H9 (cell line): ENCODE measurements around the gene CDRT4. TPM values are rescaled to one million over a fixed set of nuclear protein-coding genes. Genes with fewer than 3 reads are reported as not detected.
A peak's percentile ranks its signal among the peaks of the same experiment; 100 is the strongest.

Experiments used
- DNase-seq: peaks from one replicate; pipeline ENCODE4 v3.0.0-alpha.2; 2017
- H2AFZ ChIP-seq: one replicate; pipeline ENCODE4 v1.6.1; 2013; ENCODE audit warnings: mild to moderate bottlenecking, low read length, control low read depth, moderate library complexity
- H2AK5ac ChIP-seq: 2 replicates; pipeline ENCODE4 v1.6.1; 2013; ENCODE audit warnings: low read length, control low read depth, mixed read lengths; ENCODE audit not compliant: insufficient read length
- H2BK120ac ChIP-seq: one replicate; pipeline ENCODE4 v1.6.1; 2013; ENCODE audit warnings: low read depth, mild to moderate bottlenecking, low read length, control low read depth, inconsistent platforms; ENCODE audit not compliant: poor library complexity, severe bottlenecking
- H2BK12ac ChIP-seq: 2 replicates; pipeline ENCODE4 v1.6.1; 2013; ENCODE audit warnings: low read length, control low read depth, mixed read lengths, low read depth; ENCODE audit not compliant: insufficient read length
- H2BK15ac ChIP-seq: 2 replicates; pipeline ENCODE4 v1.6.1; 2013; ENCODE audit warnings: low read depth, low read length, control low read depth
- H2BK20ac ChIP-seq: one replicate; pipeline ENCODE4 v1.6.1; 2013; ENCODE audit warnings: low read depth, mild to moderate bottlenecking, low read length, control low read depth, inconsistent platforms; ENCODE audit not compliant: poor library complexity, severe bottlenecking
- H2BK5ac ChIP-seq: 2 replicates; pipeline ENCODE4 v1.6.1; 2013; ENCODE audit warnings: low read length, control low read depth, mixed read lengths; ENCODE audit not compliant: insufficient read length
- H3K14ac ChIP-seq: 2 replicates; pipeline ENCODE4 v1.6.1; 2013; ENCODE audit warnings: low read length, control low read depth; ENCODE audit not compliant: insufficient read depth
- H3K18ac ChIP-seq: 2 replicates; pipeline ENCODE4 v1.6.1; 2013; ENCODE audit warnings: low read depth, mild to moderate bottlenecking, mixed read lengths, low read length, control low read depth; ENCODE audit not compliant: insufficient read length
- H3K23ac ChIP-seq: 2 replicates; pipeline ENCODE4 v1.6.1; 2013; ENCODE audit warnings: low read length, control low read depth, mixed read lengths, low read depth; ENCODE audit not compliant: insufficient read length
- H3K23me2 ChIP-seq: 2 replicates; pipeline ENCODE4 v1.6.1; 2013; ENCODE audit warnings: low read depth, mild to moderate bottlenecking, mixed read lengths, low read length, control low read depth; ENCODE audit not compliant: insufficient read length, poor library complexity, severe bottlenecking
- H3K27ac ChIP-seq: 2 replicates; pipeline ENCODE4 v1.5.1; 2013; ENCODE audit warnings: low read length, control low read depth, mixed read lengths, low read depth; ENCODE audit not compliant: insufficient read length
- H3K27me3 ChIP-seq: 2 replicates; pipeline ENCODE4 v1.6.1; 2013; ENCODE audit warnings: low read length, control low read depth, inconsistent platforms; ENCODE audit not compliant: insufficient read depth
- H3K4ac ChIP-seq: 2 replicates; pipeline ENCODE4 v1.6.1; 2013; ENCODE audit warnings: low read depth, mild to moderate bottlenecking, control low read depth, inconsistent platforms, low read length, moderate library complexity
- H3K4me1 ChIP-seq: 2 replicates; pipeline ENCODE4 v1.6.1; 2013; ENCODE audit warnings: low read length, control low read depth, inconsistent platforms; ENCODE audit not compliant: insufficient read depth
- H3K4me2 ChIP-seq: 2 replicates; pipeline ENCODE4 v1.6.1; 2013; ENCODE audit warnings: low read length, control low read depth, mixed read lengths; ENCODE audit not compliant: insufficient read length, insufficient read depth
- H3K56ac ChIP-seq: 2 replicates; pipeline ENCODE4 v1.6.1; 2013; ENCODE audit warnings: low read depth, mild to moderate bottlenecking, mixed read lengths, low read length, control low read depth; ENCODE audit not compliant: insufficient read length
- H3K79me1 ChIP-seq: 2 replicates; pipeline ENCODE4 v1.6.1; 2013; ENCODE audit warnings: low read depth, mild to moderate bottlenecking, moderate library complexity, low read length, control low read depth, inconsistent platforms; ENCODE audit not compliant: insufficient read depth, poor library complexity, severe bottlenecking
- H3K79me2 ChIP-seq: 2 replicates; pipeline ENCODE4 v1.6.1; 2013; ENCODE audit warnings: low read length, control low read depth, inconsistent platforms; ENCODE audit not compliant: insufficient read depth
- H3K9ac ChIP-seq: 2 replicates; pipeline ENCODE4 v1.6.1; 2013; ENCODE audit warnings: low read length, control low read depth, mixed read lengths; ENCODE audit not compliant: insufficient read length; ENCODE audit errors: extremely low read depth
- H3K9me3 ChIP-seq: one replicate; pipeline ENCODE4 v1.6.1; 2013; ENCODE audit warnings: low read depth, low read length, inconsistent platforms; ENCODE audit not compliant: control insufficient read depth
- H3T11ph ChIP-seq: one replicate; pipeline ENCODE4 v1.6.1; 2013; ENCODE audit warnings: mild to moderate bottlenecking, low read length, control low read depth, inconsistent platforms
- H4K20me1 ChIP-seq: one replicate; pipeline ENCODE4 v1.6.1; 2013; ENCODE audit not compliant: control insufficient read depth, insufficient read length, insufficient read depth
- H4K5ac ChIP-seq: 2 replicates; pipeline ENCODE4 v1.6.1; 2013; ENCODE audit warnings: low read depth, mild to moderate bottlenecking, mixed read lengths, low read length, control low read depth; ENCODE audit not compliant: insufficient read length
- H4K8ac ChIP-seq: replicated peaks from 2 replicates; pipeline ENCODE4 v1.6.1; 2013; ENCODE audit warnings: low read length, control low read depth, mixed read lengths, low read depth; ENCODE audit not compliant: insufficient read length
- H4K91ac ChIP-seq: 2 replicates; pipeline ENCODE4 v1.6.1; 2013; ENCODE audit warnings: low read depth, mild to moderate bottlenecking, moderate library complexity, mixed read lengths, low read length, control low read depth; ENCODE audit not compliant: insufficient read length
- H3K27ac Mint-ChIP-seq, 3 experiments: 2 replicates in 2 of 3; 3 replicates in 1 of 3; pipeline ENCODE4 v1.8.0; 2020 to 2021; ENCODE audit warnings: mixed read lengths in 3 of 3, mild to moderate bottlenecking in 1 of 3, moderate library complexity in 1 of 3
- H3K27me3 Mint-ChIP-seq: 2 replicates; pipeline ENCODE4 v1.8.0; 2021; ENCODE audit warnings: low read depth, mild to moderate bottlenecking, moderate library complexity, mixed read lengths
- H3K36me3 Mint-ChIP-seq, 3 experiments: 2 replicates in 2 of 3; 3 replicates in 1 of 3; pipeline ENCODE4 v1.8.0; 2020 to 2021; ENCODE audit warnings: low read depth in 3 of 3, mixed read lengths in 3 of 3; ENCODE audit not compliant: insufficient read depth in 1 of 3
- H3K4me1 Mint-ChIP-seq, 2 experiments: 2 replicates each; pipeline ENCODE4 v1.8.0; 2020; ENCODE audit warnings: mixed read lengths in 2 of 2
- H3K4me3 Mint-ChIP-seq, 2 experiments: 2 replicates in 1 of 2; 3 replicates in 1 of 2; pipeline ENCODE4 v1.8.0; 2020 to 2021; ENCODE audit warnings: mild to moderate bottlenecking in 2 of 2, mixed read lengths in 2 of 2, moderate library complexity in 1 of 2
- H3K9me3 Mint-ChIP-seq, 2 experiments: 2 replicates in 1 of 2; 3 replicates in 1 of 2; pipeline ENCODE4 v1.8.0; 2020; ENCODE audit warnings: mild to moderate bottlenecking in 2 of 2, mixed read lengths in 2 of 2, moderate library complexity in 1 of 2
- CTCF ChIP-seq: fragments of 200-600 bp; sonication (generic); conservative IDR thresholded peaks from 3 replicates; pipeline ENCODE4 v1.8.0; 2021; ENCODE audit warnings: antibody characterized with exemption, mild to moderate bottlenecking
- WGBS: extraction: QIAGEN DNeasy Blood & Tissue Kit; methylation state at CpG from one replicate; pipeline ENCODE4 v1.1.7; 2013; ENCODE audit warnings: missing lambda C conversion rate, low lambda C conversion rate, mixed read lengths; ENCODE audit not compliant: insufficient read length; ENCODE audit errors: extremely low coverage; 5-methylcytosine and 5-hydroxymethylcytosine counted together
- total RNA-seq: library from RNA; stranded (reverse); gene quantifications from 2 replicates; pipeline ENCODE4 v1.2.1, GENCODE V29; 2021

CDRT4 gene
- total RNA-seq, 1 experiment from 2014 or later = 3.8 TPM

DNA sequence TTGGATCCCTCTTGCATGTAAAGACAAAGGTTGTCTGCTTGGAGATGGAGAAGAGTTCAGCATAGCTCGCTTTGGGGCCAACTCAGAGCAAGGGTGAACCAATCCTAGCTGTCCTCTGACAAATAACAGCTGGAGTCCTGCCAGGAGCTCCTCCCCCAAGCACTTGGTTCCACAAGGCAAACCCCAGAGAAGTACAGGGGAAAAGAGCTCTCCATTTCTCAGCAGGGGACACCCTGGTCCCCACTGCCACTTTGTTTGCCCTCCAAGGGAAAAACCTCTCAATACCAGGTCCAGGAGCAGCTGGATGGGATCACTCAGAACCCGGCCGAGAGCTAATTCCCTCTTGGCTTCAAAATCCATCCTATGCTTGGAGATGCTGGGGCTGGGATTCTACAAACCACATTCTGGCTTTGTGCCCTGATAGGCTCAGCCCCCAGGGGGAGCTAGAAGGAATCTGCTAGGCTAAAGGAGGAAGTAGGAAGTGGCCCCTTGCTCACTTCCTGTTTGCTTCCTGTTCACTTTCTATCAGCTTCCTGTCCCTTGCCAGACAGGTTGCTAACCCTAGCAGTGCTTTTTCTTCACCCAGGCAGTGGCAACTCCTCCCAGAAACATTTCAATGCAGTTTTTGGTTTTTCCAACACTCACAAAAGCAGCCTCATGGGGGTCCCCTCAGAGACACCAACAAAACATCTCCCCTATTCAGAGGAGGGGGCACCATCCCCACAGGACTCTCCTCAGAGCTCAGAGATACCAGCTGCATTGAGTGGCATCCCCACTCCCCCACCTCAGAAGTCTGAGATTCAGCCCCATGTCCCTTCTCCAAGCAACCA is 30.7 kb downstream of the CDRT4 start:
- Histone ChIP-seq H3K4me1 (no peaks in the 10 kb centered on the region), H3T11ph (no peak overlapping the region), H4K5ac (no peak overlapping the region), H3K56ac (no peak overlapping the region), H2BK20ac (no peak overlapping the region), H2AFZ (no peak overlapping the region), H4K20me1 (no peaks in the 10 kb centered on the region), H3K79me1 (no peaks in the 10 kb centered on the region), H3K14ac (no peak overlapping the region), H2BK120ac (no peak overlapping the region), H3K9ac (no peak overlapping the region), H2AK5ac (no peak overlapping the region), H2BK5ac (no peak overlapping the region), H2BK12ac (no peak overlapping the region), H2BK15ac (no peak overlapping the region), H3K23ac (no peak overlapping the region), H3K4me2 (no peak overlapping the region), H3K4ac (no peak overlapping the region), H4K8ac (no peak overlapping the region), H3K9me3 (no peaks in the 10 kb centered on the region), H4K91ac (no peak overlapping the region), H3K27ac (no peak overlapping the region), H3K27me3 (no peaks in the 10 kb centered on the region), H3K23me2 (no peaks in the 10 kb centered on the region), H3K18ac (no peak overlapping the region), H3K79me2 (no peaks in the 10 kb centered on the region)
- no CpG with 5 or more reads among the region's 3 CpGs for WGBS
- H3K27me3 Mint-ChIP-seq = no peaks in the 10 kb centered on the region; the same call in 1 of the 2 replicates
- peaks cover 13 to 36% (median 35%) of the 10 kb centered on the region in 3 experiments; a peak in 6 of 7 replicates for H3K36me3 Mint-ChIP-seq
- H3K9me3 Mint-ChIP-seq = no peaks in the 10 kb centered on the region; a peak in 1 of 5 replicates
- TF ChIP-seq CTCF = peak; percentile 63
- DNase-seq = peak; percentile 59
- no peak overlapping the region for H3K4me3 Mint-ChIP-seq
- peaks cover 2 to 7% of the 10 kb centered on the region in 2 experiments; a peak in 2 of 4 replicates for H3K4me1 Mint-ChIP-seq
- no peak overlapping the region for H3K27ac Mint-ChIP-seq
